ENCODE measurements around the gene GEMIN4. TPM values are rescaled to one million over a fixed set of nuclear protein-coding genes. Genes with fewer than 3 reads are reported as not detected.

GEMIN4 gene
- total RNA-seq, 1 donor from 2014 or later, result 71.4 TPM

- Mint-ChIP-seq H3K36me3 (ENCODE audit: low read depth) (peaks cover 86% of the 10 kb centered on the region), H3K27ac (no peak overlapping the region), H3K4me1 (peaks cover 27% of the 10 kb centered on the region), H3K27me3 (no peaks in the 10 kb centered on the region), H3K9me3 (peaks cover 6% of the 10 kb centered on the region), H3K4me3 (no peak overlapping the region)
- intact Hi-C loops (cut with micrococcal nuclease), result no loop called here
- no peak for DNase-seq
These were observed 7.1 kb downstream of the GEMIN4 start for GRCh38 chr17:744937-745336.

- intact Hi-C loops (cut with micrococcal nuclease), result no loop called here
- Mint-ChIP-seq H3K4me3 (no peak overlapping the region), H3K9me3 (no peaks in the 10 kb centered on the region), H3K36me3 (ENCODE audit: low read depth) (peaks cover 79% of the 10 kb centered on the region), H3K4me1 (peaks cover 20% of the 10 kb centered on the region), H3K27ac (no peak overlapping the region), H3K27me3 (no peaks in the 10 kb centered on the region)
- no peak for DNase-seq
These were observed 8.9 kb downstream of the GEMIN4 start for GRCh38 chr17:743139-743538.

DNA sequence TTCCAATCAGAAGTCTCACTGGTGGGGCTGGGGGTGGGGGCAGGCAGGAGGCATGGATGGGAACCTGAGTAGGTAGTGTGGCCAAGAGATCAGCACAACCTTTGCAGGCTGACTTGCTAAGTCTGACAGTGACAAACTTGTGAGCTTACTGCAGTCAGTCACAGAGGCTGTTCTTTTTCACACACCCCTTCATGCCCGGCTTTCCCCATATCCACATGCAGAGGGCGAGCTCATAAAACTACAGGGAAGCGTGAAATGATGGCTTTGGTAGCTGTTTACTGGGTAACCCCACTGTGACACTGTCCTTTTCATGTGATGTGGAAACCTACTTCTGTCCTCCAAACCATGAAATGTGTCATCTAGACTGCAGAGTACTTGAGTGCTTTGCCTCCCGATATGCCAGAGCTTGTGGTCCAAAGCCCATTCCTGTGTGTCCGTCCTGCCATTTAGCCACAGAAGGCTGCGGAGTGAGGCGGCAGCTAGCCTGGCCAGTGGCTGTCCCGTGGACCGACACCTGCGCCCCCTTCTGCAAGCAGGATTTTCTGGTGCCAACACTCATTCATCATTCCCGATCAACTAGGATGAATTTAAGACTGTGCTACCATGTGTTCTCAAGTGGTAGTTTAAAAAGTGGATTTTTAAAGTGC lies 9.8 kb downstream of the GEMIN4 start:
- Mint-ChIP-seq H3K4me1 (peaks cover 19% of the 10 kb centered on the region), H3K27ac (no peak overlapping the region), H3K36me3 (ENCODE audit: low read depth) (peaks cover 77% of the 10 kb centered on the region), H3K9me3 (no peaks in the 10 kb centered on the region), H3K27me3 (no peaks in the 10 kb centered on the region), H3K4me3 (no peak overlapping the region)
- no peak for DNase-seq
- intact Hi-C loops (cut with micrococcal nuclease), result no loop called here

GRCh38 chr17:740240-741017 lies 11.6 kb downstream of the GEMIN4 start:
- DNase-seq, result peak; percentile 72
- Mint-ChIP-seq H3K27me3 (no peaks in the 10 kb centered on the region), H3K27ac (peak overlapping the region; percentile 79), H3K9me3 (no peaks in the 10 kb centered on the region), H3K4me3 (peak overlapping the region; percentile 45), H3K36me3 (ENCODE audit: low read depth) (peaks cover 74% of the 10 kb centered on the region), H3K4me1 (peaks cover 19% of the 10 kb centered on the region)
- intact Hi-C loops (cut with micrococcal nuclease), result no loop called here

DNA sequence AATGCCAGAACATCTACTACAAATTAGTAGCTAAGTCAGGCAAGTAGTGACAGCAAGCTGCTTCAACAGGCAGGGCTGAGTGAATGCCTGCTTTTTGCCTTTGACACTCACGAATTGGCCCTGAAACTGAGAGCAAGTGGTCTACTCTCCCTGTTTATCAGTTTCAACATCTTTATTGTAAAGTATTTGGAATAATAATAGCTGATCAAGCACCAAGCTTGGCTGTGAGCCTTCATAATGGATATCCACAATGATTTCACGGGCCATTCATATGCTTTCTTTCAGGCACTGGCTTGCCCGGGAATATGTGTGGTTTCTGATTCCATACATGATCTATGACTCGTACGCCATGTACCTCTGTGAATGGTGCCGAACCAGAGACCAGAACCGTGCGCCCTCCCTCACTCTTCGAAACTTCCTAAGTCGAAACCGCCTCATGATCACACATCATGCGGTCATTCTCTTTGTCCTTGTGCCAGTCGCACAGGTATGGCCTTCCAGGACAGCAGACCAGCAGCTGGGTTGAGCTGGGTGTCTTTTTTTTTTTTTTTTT lies 14.4 kb downstream of the GEMIN4 start:
- peaks cover 74% of the 10 kb centered on the region for H3K36me3 Mint-ChIP-seq (ENCODE audit: low read depth)
- intact Hi-C loops (cut with micrococcal nuclease), result no loop called here
- peaks cover 28% of the 10 kb centered on the region for H3K4me1 Mint-ChIP-seq
- no peak overlapping the region for H3K27ac Mint-ChIP-seq
- no peaks in the 10 kb centered on the region for H3K9me3 Mint-ChIP-seq
- DNase-seq, result no peak
- H3K4me3 Mint-ChIP-seq, result no peak overlapping the region
- no peaks in the 10 kb centered on the region for H3K27me3 Mint-ChIP-seq

DNA sequence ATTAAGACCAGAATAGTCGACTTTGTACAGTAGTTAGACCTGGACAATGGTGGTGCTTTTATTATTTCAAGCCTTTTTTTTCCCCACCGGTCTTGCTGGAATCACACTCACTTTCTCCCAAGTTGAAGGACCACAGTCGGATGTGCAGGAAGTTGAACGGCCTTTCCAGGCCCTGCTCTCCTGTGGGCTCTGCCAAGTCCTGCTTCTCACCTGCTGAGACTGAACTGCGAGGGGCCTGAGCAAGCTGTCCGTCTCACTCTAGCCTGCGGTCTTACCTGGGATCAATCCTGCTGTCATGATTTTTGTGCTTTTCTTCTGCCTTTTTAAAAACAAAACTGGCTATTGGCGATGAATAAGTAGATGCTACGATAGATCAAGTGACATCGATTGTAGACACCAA lies 18.3 kb downstream of the GEMIN4 start:
- Mint-ChIP-seq H3K9me3 (no peaks in the 10 kb centered on the region), H3K27ac (peak overlapping the region; percentile 94), H3K36me3 (ENCODE audit: low read depth) (peaks cover 48% of the 10 kb centered on the region), H3K27me3 (peaks cover 4% of the 10 kb centered on the region), H3K4me3 (peak overlapping the region; percentile 93), H3K4me1 (peaks cover 25% of the 10 kb centered on the region)
- intact Hi-C loops (cut with micrococcal nuclease), result loop anchor here (5.0 kb wide), 1 partner anchor 49 kb away; the partner anchor contains the start of genes GLOD4 and MRM3
- DNase-seq, result no peak

- Mint-ChIP-seq H3K27ac (peak overlapping the region; percentile 94), H3K27me3 (peaks cover 4% of the 10 kb centered on the region), H3K9me3 (no peaks in the 10 kb centered on the region), H3K36me3 (ENCODE audit: low read depth) (peaks cover 43% of the 10 kb centered on the region), H3K4me1 (peaks cover 22% of the 10 kb centered on the region), H3K4me3 (peak overlapping the region; percentile 93)
- intact Hi-C loops (cut with micrococcal nuclease), result loop anchor here (1.0 to 5.0 kb wide), 2 partner anchors 19 to 49 kb away; partner anchors contain the start of genes GEMIN4, GLOD4 and MRM3
- DNase-seq, result peak; percentile 83
These were observed 19.0 kb downstream of the GEMIN4 start for GRCh38 chr17:732902-733720.

DNA sequence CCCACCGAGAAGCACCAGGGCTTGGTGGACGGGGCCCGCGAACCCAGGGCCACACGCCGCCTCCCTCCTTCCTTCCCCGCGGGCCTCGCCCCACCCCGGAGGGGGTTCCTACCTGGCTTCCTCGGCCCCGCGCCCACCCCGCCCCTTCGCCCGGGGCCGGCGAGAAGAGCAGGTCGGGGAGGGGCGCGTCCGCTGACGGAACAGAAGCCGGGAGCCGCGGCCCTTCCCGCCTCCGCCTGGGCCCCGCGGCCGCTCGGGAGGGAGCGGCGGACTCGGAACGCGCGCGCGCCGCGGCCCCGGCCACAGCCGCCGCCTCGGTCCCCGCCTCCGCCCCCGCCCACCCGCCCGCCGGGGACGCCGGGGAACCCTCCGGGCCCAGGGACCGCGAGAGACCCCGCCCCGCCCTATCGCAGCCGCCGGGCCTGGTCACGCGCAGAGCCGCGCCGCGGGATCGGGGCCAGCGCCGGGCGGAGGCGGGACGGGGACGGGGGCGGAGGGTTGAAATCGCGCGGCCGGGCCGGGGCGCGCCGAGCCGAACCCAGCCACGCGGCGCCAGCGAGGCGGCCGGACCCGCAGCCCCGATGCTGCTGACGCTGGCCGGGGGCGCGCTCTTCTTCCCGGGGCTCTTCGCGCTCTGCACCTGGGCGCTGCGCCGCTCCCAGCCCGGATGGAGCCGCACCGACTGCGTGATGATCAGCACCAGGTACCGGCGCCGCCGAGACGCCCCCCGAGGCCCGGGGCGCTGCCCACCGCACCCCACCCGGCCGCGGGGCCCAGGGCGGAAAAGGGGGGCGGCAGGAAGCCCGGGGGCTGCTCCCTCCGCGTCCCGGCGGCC lies 19.8 kb downstream of the GEMIN4 start, which contains the start of gene TLCD3A:
Gene TLCD3A, plus strand, starts transcription at position 530 of the 835 bp plus-strand sequence. Its CDS starts 52 bp downstream, at position 582.
- peak; percentile 91 for DNase-seq
- Mint-ChIP-seq H3K4me3 (peak within 1 kb of the TSS; percentile 93), H3K4me1 (peaks cover 22% of the 10 kb centered on the region), H3K27ac (peak within 1 kb of the TSS; percentile 94), H3K9me3 (no peaks in the 10 kb centered on the region), H3K27me3 (peaks cover 4% of the 10 kb centered on the region), H3K36me3 (ENCODE audit: low read depth) (peaks cover 37% of the 10 kb centered on the region)
- intact Hi-C loops (cut with micrococcal nuclease), result loop anchor here (1.0 to 5.0 kb wide), 2 partner anchors 20 to 50 kb away; partner anchors contain the start of genes GEMIN4, GLOD4 and MRM3

DNA sequence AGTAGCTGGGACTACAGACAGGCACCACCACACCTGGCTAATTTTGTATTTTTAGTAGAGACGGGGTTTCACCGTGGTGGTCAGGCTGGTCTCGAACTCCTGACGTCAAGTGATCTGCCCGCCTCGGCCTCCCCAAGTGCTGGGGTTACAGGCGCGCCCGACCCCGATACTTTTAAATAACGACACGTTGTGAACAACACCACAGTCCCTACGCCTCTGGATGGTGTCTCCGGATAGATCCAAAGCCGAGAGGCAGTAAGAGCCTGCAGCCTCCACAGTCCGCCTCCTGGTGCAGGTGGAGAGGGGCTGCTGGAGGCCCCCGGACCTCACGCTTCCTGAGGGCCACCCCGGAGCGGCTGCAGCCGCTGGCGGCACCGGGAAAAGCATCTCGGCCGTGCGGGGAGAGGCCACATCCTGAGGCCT lies 20.4 kb downstream of the GEMIN4 start:
- intact Hi-C loops (cut with micrococcal nuclease), result loop anchor here (1.0 to 5.0 kb wide), 3 partner anchors 17 to 51 kb away; partner anchors contain the start of genes GEMIN4, GLOD4, MRM3 and VPS53
- no peak for DNase-seq
- H3K9me3 Mint-ChIP-seq, result no peaks in the 10 kb centered on the region

GRCh38 chr17:728911-729310 lies 23.2 kb downstream of the GEMIN4 start:
- Mint-ChIP-seq H3K27ac (no peak overlapping the region), H3K4me3 (no peak overlapping the region), H3K36me3 (ENCODE audit: low read depth) (peaks cover 13% of the 10 kb centered on the region), H3K4me1 (peaks cover 15% of the 10 kb centered on the region), H3K27me3 (peaks cover 4% of the 10 kb centered on the region), H3K9me3 (no peaks in the 10 kb centered on the region)
- intact Hi-C loops (cut with micrococcal nuclease), result no loop called here
- no peak for DNase-seq

More for the DNA sequence above, 20.4 kb downstream of the GEMIN4 start:
- Mint-ChIP-seq H3K27ac (peak overlapping the region; percentile 53), H3K27me3 (peaks cover 4% of the 10 kb centered on the region), H3K4me1 (peaks cover 22% of the 10 kb centered on the region), H3K36me3 (ENCODE audit: low read depth) (peaks cover 34% of the 10 kb centered on the region), H3K4me3 (peak overlapping the region; percentile 79)

GRCh38 chr17:726271-726919 lies 25.7 kb downstream of the GEMIN4 start:
- peaks cover 5% of the 10 kb centered on the region for H3K4me1 Mint-ChIP-seq
- no peak for DNase-seq
- H3K27ac Mint-ChIP-seq, result no peak overlapping the region
- H3K36me3 Mint-ChIP-seq (ENCODE audit: low read depth), result peaks cover 3% of the 10 kb centered on the region
- H3K9me3 Mint-ChIP-seq, result no peaks in the 10 kb centered on the region
- H3K27me3 Mint-ChIP-seq, result peaks cover 4% of the 10 kb centered on the region
- no peak overlapping the region for H3K4me3 Mint-ChIP-seq
- intact Hi-C loops (cut with micrococcal nuclease), result no loop called here

DNA sequence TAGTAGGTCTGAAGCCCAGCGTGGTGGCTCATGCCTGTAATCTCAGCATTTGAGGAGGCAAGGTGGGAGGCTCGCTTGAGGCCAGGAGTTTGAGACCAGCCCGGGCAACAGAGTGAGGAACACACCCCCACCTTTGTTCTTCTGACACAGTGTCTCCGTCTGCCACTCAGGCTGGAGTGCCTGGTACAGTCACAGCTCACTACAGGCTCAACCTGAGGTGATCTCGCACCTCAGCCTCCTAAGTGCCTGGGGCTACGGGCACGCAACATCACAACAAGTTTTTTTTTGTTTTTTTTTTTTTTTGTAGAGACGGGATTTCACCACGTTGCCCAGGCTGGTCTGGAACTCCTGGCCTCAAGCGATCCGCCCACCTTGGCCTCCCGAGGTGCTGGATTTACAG lies 26.3 kb downstream of the GEMIN4 start:
- Mint-ChIP-seq H3K4me3 (no peak overlapping the region), H3K27me3 (peaks cover 2% of the 10 kb centered on the region), H3K9me3 (no peaks in the 10 kb centered on the region), H3K4me1 (peaks cover under 1% of the 10 kb centered on the region), H3K27ac (no peak overlapping the region), H3K36me3 (ENCODE audit: low read depth) (peaks cover 3% of the 10 kb centered on the region)
- intact Hi-C loops (cut with micrococcal nuclease), result no loop called here
- DNase-seq, result no peak
